CD4-positive, alpha-beta T cell treated with Interleukin-12 subunit alpha and Interleukin-12 subunit beta, for 1 hour (primary cell): Measurements from ENCODE around the gene FAM200B.

Experiments
- DNase-seq: peaks from one replicate; pipeline ENCODE4 v3.0.0-alpha.2; 2020

FAM200B gene

GRCh38 chr4:15681372-15682241, at the start of gene FAM200B:
TSS of gene FAM200B (plus strand) at chr4:15681827. CDS start at chr4:15686978, 5,151 bp downstream.
- DNase-seq = peak; percentile 96

DNA sequence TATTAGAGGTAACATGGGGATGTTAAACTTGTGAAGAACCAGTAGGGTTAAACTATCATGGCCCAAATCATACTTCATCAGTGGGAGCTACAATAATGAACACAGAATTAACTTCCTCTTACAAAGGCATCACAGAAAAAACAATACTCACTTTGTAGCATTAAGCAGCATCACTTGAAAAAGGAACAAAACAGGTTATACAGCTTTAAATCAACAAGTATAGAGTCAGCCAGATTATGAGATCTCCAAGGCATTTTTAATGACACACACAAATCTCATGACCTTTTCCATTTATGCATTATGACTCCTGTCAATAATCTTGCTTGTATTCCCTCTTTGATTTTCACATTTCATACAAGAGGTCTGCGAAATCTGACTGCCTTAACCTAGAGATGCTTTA, 44.8 kb upstream of the FAM200B start:
- no peak for DNase-seq

- no peak for DNase-seq
Observed at GRCh38 chr4:15638418-15638817, 43.2 kb upstream of the FAM200B start.

DNA sequence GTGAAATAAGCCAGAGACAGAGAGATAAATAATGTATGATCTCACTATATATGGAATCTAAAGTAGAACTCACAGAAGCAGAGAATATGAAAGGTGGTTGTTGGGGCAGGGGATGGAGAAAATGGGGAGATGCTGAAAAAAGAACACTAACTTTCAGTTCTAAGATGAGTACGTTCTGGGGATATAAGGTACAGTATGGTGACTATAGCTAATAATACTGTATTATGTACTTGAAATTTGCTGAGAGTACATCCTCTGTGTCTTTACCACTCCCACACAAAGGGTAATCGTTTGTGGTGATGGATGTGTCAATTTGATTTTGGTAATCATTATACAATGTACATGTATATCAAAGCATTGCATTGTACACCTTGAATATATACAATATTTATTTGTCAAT, 33.0 kb upstream of the FAM200B start:
- DNase-seq = no peak

DNA sequence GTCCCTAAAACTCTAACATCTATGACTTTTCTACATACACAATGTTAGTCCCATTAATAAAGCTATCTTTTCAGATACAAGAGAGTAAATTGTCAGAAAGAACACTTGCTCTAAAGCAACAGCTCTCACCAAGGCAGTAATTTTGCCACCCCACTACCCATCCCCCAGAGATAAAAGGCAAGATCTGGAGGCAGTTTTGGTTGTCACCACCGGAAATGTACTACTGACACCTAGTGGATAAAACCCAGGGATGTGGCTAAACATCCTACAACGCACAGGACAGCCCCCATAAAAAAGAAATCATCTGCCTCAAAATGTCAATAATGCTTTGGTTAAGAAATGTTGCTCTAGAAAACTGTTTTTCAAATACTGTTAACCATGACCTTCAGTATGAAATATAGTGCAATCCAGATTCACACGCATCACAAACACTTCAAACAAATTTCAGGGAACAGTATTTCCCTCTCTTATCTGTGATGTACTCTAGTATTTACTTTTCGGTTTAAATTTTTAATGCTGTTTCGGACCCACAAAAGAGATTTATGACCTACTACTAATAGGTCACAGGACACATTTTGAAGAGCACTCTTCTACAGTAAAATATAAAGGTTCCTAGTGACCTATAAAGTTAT, 31.6 kb upstream of the FAM200B start:
- peak; percentile 82 for DNase-seq

- DNase-seq = peak; percentile 19
Observed at GRCh38 chr4:15651676-15652075, 30.0 kb upstream of the FAM200B start.

- no peak for DNase-seq
Observed at GRCh38 chr4:15652191-15652590, 29.4 kb upstream of the FAM200B start.

DNA sequence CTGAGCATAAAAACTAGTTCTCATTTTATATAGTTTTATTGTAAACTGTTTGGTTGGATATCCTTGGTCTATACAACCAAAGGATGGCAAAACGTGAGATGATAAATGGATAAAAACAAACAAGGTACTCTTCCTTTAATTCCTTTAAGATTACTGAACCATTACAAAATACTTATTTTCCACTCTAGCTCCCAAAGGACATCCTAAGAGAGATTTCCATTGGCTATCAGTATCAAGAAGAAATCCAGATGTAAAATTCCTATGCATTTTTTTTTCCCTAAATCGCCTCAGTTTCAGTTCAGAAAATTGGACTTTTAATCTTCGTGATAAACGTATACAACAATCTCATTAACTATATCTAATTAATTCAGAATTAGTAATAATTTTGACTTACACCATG, 28.8 kb upstream of the FAM200B start:
- no peak for DNase-seq

GRCh38 chr4:15653420-15653819, 28.2 kb upstream of the FAM200B start:
- DNase-seq = no peak

DNA sequence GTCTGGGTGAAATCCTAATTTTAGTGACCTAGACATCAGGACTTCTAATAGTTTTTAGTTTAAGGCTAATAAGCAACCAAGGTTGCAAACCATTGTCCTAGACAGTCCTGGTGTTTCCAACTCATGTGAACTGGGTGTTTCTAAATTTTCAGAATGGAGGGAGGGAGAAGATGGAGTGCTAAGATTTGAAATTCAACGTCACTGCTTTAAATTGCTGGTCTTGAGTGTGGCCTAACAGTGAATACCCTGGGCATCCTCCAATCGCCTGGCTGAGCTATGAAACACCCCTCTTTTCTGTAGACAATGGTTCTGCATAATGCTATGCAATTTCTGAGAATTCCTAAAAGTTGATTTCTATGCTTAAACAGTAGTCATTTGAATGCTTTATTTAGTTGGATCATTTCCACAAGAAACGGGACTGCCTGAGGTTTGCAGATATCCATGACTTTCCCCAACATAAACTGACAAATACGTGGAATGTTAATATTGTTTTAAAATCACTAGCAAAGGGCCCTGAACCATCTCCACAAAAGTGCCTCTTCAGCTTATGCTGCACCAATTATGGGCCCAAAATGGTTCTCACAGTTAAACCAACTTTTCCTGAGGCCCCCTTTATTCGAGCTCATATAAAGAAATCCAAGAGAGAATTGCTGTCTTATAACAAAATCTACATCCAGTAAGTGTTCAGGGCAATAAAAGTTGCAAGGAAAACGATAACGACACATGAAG, 27.6 kb upstream of the FAM200B start:
- peak; percentile 16 for DNase-seq

DNA sequence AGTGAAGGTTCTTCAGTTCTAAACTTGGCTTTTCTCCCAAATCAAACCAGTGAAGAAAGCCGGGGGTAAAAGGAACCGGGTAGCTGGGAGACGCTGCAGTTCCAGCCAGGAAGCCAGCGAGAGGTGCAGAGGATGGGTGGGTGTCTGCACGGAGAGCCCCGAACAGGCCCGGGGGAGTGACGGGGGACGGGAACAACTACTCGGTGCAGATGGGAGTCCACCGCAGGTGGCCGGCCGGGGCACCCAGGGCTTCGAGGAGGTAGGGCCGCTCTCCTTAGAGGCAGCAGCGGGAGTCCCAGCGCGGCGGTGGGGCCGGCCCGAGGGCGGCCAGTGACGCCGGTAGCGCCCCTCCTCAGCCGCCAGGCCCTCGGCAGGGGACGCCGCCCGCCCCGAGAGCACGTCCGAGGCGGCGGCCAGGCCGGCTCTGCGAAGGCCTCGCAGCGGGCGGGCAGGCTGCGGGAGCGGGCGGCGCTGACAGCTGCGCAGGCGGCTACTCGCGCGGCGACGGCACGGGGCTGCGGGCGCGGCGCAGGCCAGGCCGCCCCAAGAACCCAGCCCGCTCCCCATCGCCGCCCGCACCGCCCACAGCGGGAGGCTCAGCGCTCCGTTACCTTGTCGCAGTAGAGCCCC, 26.9 kb upstream of the FAM200B start:
- no peak for DNase-seq

GRCh38 chr4:15655223-15656037, 26.2 kb upstream of the FAM200B start, which contains the start of gene FBXL5:
TSS of gene FBXL5 (minus strand) at chr4:15655357. CDS start at chr4:15655287, 70 bp downstream.
- peak; percentile 88 for DNase-seq

DNA sequence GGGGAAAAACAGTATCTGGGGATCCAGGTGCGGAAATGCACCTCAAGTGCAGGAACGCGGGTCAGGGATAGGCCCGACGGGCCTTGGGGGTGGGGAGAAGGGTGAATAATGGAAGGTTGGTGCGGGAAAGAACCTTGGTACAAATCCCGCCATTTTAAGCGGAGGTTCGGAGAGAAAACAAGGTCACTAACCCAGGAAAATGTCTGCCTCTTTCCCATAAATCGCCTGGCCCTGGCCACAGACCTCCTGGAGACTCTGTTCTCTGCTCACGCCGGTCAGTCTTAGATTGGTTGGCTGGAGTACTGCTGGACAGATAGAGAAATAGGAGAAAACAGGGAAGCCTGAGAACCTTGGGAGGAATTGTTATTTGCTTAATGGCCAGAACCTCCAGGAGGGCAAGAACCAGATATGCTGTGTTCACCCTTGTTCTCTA, 25.6 kb upstream of the FAM200B start:
- no peak for DNase-seq

DNA sequence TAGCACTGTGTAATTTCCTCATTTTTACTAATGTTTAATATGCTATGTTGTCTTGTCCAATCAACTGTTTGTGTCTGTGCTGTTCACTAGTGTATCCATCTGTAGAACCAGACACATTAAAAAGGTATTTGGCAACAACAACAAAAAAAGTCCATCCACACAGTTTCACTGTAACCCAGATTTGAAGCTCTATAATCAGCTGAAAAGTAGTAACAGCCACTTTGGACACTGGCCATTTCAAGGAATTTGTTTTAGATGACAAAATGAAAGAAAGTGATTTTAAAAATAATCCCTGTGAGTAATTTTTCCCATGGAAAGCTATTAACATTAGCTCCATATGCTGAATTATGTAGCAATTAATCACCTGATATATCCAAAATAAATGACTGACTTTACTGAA, 24.3 kb upstream of the FAM200B start:
- DNase-seq = no peak

- DNase-seq = no peak
Observed at GRCh38 chr4:15658136-15658770, 23.4 kb upstream of the FAM200B start.

GRCh38 chr4:15658781-15659180, 22.8 kb upstream of the FAM200B start:
- no peak for DNase-seq

GRCh38 chr4:15659768-15660570, 21.7 kb upstream of the FAM200B start:
- DNase-seq = no peak

- no peak for DNase-seq
Observed at GRCh38 chr4:15665753-15666365, 15.8 kb upstream of the FAM200B start.

GRCh38 chr4:15667006-15667405, 14.6 kb upstream of the FAM200B start:
- no peak for DNase-seq
